GM18858 (cell line): ENCODE results near the gene KISS1.

Source experiments
- ATAC-seq: cut with Tn5 transposase; IDR thresholded peaks from one replicate; pipeline ENCODE4 v1.9.1; 2021; ENCODE audit not compliant: unreplicated experiment

The KISS1 gene

GRCh38 chr1:204218552-204218951, 22.3 kb upstream of the KISS1 start:
- no peak for ATAC-seq

DNA sequence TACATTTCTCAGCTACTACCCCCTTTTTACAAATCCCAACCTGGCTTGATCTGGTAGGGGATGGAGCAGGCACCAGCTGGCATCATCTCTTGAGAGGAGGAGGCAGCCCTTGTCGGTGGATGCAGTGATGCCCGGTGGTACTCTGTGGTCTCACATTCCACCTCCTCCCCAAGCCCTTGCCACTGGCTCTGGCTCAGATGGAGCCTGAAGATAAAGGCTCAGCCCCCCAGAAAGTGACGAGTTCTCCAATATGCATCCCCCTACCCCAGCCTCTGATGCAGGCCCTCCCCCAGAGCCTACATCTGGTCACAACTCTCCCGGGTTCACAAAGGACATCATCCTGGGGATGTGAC, 21.3 kb upstream of the KISS1 start:
- ATAC-seq = no peak

GRCh38 chr1:204216880-204217647, 20.8 kb upstream of the KISS1 start:
- ATAC-seq = no peak

GRCh38 chr1:204216236-204216635, 19.9 kb upstream of the KISS1 start:
- no peak for ATAC-seq

GRCh38 chr1:204213668-204214662, 17.7 kb upstream of the KISS1 start, which contains the start of gene GOLT1A:
Gene GOLT1A, minus strand, starts transcription at chr1:204213988. Its CDS starts 82 bp downstream, at chr1:204213906.
- no peak for ATAC-seq

GRCh38 chr1:204212715-204213114, 16.4 kb upstream of the KISS1 start:
- ATAC-seq = no peak

DNA sequence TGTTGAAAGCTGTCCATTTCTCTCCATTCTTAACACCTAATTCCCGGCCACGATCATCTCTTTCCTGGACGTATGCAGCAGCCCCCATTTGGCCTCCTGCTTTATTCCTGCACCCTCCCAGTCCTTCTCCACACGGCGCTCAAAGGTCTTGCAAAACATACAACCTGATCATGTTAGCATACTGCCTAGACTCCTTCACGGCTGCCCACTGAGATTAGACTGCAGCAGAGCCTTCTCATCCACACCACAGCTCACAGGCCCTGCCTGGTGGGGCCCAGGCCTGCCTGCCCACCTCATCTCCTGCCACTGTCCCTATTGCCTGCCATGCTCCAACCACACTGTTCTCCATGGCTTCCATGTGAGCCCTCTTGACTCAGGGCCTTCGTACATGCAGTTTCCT, 14.8 kb upstream of the KISS1 start:
- ATAC-seq = no peak

- no peak for ATAC-seq
Measured at GRCh38 chr1:204207136-204207616, 10.9 kb upstream of the KISS1 start.

DNA sequence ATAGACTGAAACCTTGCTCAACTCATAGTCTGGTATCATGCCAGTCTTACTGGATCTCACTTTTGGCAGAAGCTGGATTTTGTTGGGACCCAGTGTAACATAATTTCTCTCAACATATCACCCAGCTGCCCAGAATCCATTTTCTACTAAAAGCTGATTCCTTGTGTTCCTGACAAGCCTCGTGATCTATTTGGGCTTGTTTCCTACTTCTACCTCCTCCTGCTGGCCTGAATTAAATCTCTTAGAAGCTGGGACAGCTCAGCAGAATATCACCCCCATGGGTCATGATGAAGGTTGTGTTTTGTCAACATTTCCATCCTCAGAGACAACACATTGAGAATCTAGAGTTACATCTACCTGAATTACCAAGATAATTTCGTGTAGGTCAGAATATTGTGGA, 9.8 kb upstream of the KISS1 start:
- no peak for ATAC-seq

DNA sequence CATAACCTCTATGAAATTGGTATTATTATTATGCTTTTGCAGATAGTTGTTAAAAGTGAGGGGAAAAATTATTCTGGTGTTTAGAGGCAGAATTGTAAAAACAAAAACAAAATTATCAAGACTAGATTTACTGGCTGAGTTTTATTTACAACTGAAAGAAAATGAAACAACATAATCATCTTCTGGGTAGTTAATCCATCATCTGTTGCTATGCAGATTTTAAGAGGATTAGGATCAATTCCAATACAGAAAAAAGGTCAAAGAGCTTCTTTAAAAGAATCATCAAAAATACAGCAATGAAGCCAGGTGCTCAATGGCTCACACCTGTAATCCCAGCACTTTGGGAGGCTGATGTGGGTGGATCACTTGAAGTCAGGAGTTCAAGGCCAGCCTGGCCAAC, 9.2 kb upstream of the KISS1 start:
- no peak for ATAC-seq

DNA sequence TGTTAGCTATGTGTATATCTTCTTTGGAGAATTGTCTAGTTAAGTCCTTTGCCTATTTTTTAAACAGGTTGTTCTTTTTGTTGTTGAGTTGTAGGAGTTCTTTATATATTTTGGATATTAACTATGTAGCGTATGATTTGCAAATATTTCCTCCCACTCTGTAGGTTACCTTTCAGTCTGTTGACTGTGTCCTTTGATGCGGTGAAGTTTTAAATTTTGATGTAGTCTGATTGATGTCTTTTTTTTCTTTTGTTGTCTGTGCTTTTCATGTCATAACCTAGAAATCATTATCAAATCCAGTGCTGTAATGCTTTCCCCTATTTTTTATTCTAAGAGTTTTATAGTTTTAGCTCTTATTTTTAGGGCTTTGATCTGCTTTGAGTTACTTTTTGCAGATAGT, 8.7 kb upstream of the KISS1 start:
- ATAC-seq = no peak

GRCh38 chr1:204203206-204203767, 7.0 kb upstream of the KISS1 start:
- no peak for ATAC-seq

DNA sequence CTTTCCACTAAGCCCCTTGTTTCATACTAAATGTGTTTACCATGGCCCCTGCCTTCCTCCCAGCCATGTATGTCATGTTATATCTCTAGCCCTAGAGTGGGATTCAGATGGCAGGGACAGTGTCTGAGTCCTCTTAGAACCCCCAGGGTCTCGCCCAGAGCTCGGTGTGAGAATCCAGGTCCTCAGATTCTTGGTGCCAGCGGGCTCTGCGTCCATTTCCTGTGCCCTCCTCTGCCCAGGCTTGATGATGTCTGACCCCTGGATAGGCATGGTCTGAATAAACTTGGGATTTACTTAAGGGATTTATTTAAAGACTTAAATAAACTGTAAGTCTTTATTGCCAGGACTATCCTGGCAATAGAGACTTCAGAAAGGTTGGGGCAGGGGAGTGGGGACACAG, 6.2 kb upstream of the KISS1 start:
- no peak for ATAC-seq

DNA sequence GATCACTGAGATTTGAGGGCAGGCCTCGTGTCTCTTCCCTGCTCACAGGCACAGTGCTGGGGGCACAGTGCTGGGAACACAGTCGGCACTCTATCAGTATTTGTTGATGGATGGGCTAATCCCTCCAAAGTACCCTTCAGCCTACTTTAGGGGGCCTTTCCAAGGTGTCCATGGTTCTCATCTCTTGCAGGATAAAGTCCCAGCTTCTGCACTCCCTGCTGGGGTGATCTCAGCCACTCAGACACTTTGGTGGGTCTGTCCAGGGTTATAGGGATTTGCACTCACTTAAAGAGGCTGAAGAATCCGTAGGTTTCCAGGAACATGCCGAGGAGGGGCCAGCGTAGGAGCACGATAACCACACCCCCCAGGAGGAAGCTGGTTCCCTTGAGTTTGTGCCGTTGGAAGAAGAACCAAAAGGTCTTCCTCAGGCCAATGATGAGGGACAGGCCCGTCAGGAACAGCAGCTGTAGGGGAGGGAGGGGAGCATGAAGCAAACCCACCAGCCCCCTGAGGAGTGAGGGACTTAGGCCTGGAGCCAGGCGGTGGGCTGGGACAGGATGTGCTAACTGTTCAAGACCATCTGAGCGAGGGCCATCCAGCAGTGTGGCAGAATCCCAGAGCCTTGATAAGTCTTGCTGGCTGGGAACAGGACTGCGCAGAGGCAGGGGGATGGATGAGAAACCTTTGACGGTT, 5.2 kb upstream of the KISS1 start:
- no peak for ATAC-seq

GRCh38 chr1:204199579-204199978, 3.3 kb upstream of the KISS1 start:
- ATAC-seq = no peak

- no peak for ATAC-seq
Measured at GRCh38 chr1:204198348-204199340, 2.4 kb upstream of the KISS1 start.

DNA sequence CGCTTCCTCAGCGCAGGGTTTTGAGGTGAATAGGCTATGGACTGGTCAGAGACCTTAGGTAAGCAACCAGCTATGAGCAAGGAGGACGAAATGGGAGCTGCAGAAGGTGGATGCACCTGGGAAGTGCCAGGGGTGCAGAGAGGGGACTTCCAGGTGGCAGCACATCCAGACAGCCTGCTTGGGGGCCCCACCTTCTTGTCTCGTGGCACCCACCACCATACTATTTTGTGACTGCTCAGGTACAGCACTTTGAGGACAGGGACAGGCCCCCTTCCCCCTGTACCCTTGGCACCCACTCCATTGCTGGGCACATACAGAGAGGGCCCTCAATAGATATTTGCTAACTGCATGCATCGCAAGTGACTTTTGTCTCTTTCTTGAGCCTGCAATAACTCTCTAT, 777 bp upstream of the KISS1 start:
- ATAC-seq = no peak

- ATAC-seq = no peak
Measured at GRCh38 chr1:204194771-204195170, 1.5 kb downstream of the KISS1 start.

- no peak for ATAC-seq
Measured at GRCh38 chr1:204194080-204194479, 2.2 kb downstream of the KISS1 start.
